NB4 (cell line): ENCODE data around the gene SAFB.

Experiments used
- CTCF ChIP-seq: IDR thresholded peaks from one replicate; pipeline ENCODE4 v1.5.1; 2012; ENCODE audit warnings: low read depth, low read length
- MYC ChIP-seq: IDR thresholded peaks from 2 replicates; pipeline ENCODE4 v1.6.1; 2011; ENCODE audit warnings: low read depth, low read length

- no peak for TF ChIP-seq CTCF
- no peak for TF ChIP-seq MYC
These were observed 51.8 kb downstream of the SAFB start for GRCh38 chr19:5674714-5675113.
